HCT116 (cell line): ENCODE results near the gene ST3GAL3. TPM values are rescaled to one million over a fixed set of nuclear protein-coding genes. Genes with fewer than 3 reads are reported as not detected.

Experiments used
- ATAC-seq: fragments of 200-7000 bp; cut with Tn5 transposase; 2 replicates; pipeline ENCODE4 v1.9.1; 2020; ENCODE audit warnings: mild to moderate bottlenecking, moderate library complexity
- BruUV-seq: library from RNA; stranded (reverse); fragments of 400-500 nt; replicated peaks from 2 replicates; lab custom pipeline; 2021; lab: Mats Ljungman, UMichigan
- CTCF ChIA-PET: fragments of 300-600 bp; sonication (Branson Sonifier 250); formaldehyde crosslinking; loops from one replicate; lab custom pipeline; 2021; ENCODE audit warnings: antibody characterized with exemption; lab: Charles Lee
- POLR2A ChIA-PET: fragments of 300-600, 350-600 bp; sonication (Branson Sonifier 250); formaldehyde crosslinking; loops from one replicate; lab custom pipeline; 2021; ENCODE audit warnings: antibody characterized with exemption; lab: Charles Lee
- RAD21 ChIA-PET, 2 experiments: fragments of 300-600 bp; sonication (Branson Sonifier 250); formaldehyde crosslinking; loops; one replicate each; lab custom pipeline; 2023; ENCODE audit warnings: low total read pairs in 2 of 2; ENCODE audit not compliant: uncharacterized antibody in 2 of 2, unreplicated experiment in 2 of 2, low non-redundant PET in 1 of 2; lab: Charles Lee
- DNase-seq: peaks from one replicate; pipeline ENCODE4 v3.0.0-alpha.2; 2010; ENCODE audit warnings: low read depth, low spot score
- H2AFZ ChIP-seq: fragments of 200-600 bp; shearing (Covaris generic), sonication (generic); 2 replicates; pipeline ENCODE4 v1.6.1; 2017; ENCODE audit warnings: low read depth, mixed run types, mixed read lengths, antibody characterized with exemption, low read length; ENCODE audit not compliant: poor library complexity, severe bottlenecking
- H3K27ac ChIP-seq: 2 replicates; pipeline ENCODE4 v1.5.1; 2012; ENCODE audit warnings: low read depth, low read length
- H3K27me3 ChIP-seq: fragments of 200-600 bp; sonication (generic); 2 replicates; pipeline ENCODE4 v1.6.1; 2016; ENCODE audit warnings: mixed run types, low read length, mixed read lengths; ENCODE audit not compliant: insufficient read depth
- H3K36me3 ChIP-seq, 2 experiments: fragments of 200-500 bp in 1 of 2; fragments of 200-600 bp in 1 of 2; sonication (Bioruptor generic) in 1 of 2; sonication (generic) in 1 of 2; 2 replicates each; pipeline versions ENCODE4 v1.5.1 to v1.6.1; 2014 to 2016; ENCODE audit warnings: low read length in 2 of 2, inconsistent platforms in 1 of 2, mixed read lengths in 1 of 2, mixed run types in 1 of 2; ENCODE audit not compliant: insufficient read depth in 2 of 2, control insufficient read depth in 1 of 2
- H3K4me1 ChIP-seq, 2 experiments: fragments of 200-600 bp in 1 of 2; sonication (generic) in 1 of 2; 2 replicates each; pipeline versions ENCODE4 v1.5.1 to v1.6.1; 2012 to 2017; ENCODE audit warnings: low read length in 2 of 2, inconsistent platforms in 1 of 2, mild to moderate bottlenecking in 1 of 2, mixed read lengths in 1 of 2, mixed run types in 1 of 2, moderate library complexity in 1 of 2; ENCODE audit not compliant: insufficient read depth in 2 of 2, control insufficient read depth in 1 of 2
- H3K4me2 ChIP-seq: fragments of 200-600 bp; sonication (generic); 2 replicates; pipeline ENCODE4 v1.6.1; 2017; ENCODE audit warnings: mixed run types, low read length, mixed read lengths
- H3K4me3 ChIP-seq, 2 experiments: fragments of 200-600 bp in 1 of 2; sonication (generic) in 1 of 2; replicated peaks in 1 of 2; 2 replicates each; pipeline ENCODE4 v1.5.1; 2011 to 2016; ENCODE audit warnings: low read length in 2 of 2, control low read depth in 1 of 2, low read depth in 1 of 2, mild to moderate bottlenecking in 1 of 2, mixed read lengths in 1 of 2, mixed run types in 1 of 2
- H3K79me2 ChIP-seq: fragments of 200-600 bp; sonication (generic); 2 replicates; pipeline ENCODE4 v1.6.1; 2017; ENCODE audit warnings: mild to moderate bottlenecking, mixed run types, low read length, moderate library complexity, mixed read lengths; ENCODE audit not compliant: insufficient read depth
- H3K9ac ChIP-seq: fragments of 200-600 bp; sonication (generic); 2 replicates; pipeline ENCODE4 v1.6.1; 2016; ENCODE audit warnings: low read length, mixed read lengths
- H3K9me2 ChIP-seq: fragments of 200-600 bp; sonication (generic), shearing (Covaris generic); 2 replicates; pipeline ENCODE4 v1.6.1; 2017; ENCODE audit warnings: mixed run types, mild to moderate bottlenecking, moderate library complexity; ENCODE audit not compliant: insufficient read depth
- H3K9me3 ChIP-seq, 2 experiments: fragments of 200-500 bp in 1 of 2; fragments of 200-600 bp in 1 of 2; sonication (Bioruptor generic) in 1 of 2; sonication (generic) in 1 of 2; 2 replicates each; pipeline ENCODE4 v1.6.1; 2014 to 2017; ENCODE audit warnings: low read length in 2 of 2, mixed read lengths in 2 of 2, inconsistent platforms in 1 of 2, low read depth in 1 of 2, mild to moderate bottlenecking in 1 of 2, mixed run types in 1 of 2, moderate library complexity in 1 of 2; ENCODE audit not compliant: control insufficient read depth in 1 of 2, insufficient read depth in 1 of 2
- H4K20me1 ChIP-seq: fragments of 200-600 bp; sonication (generic), shearing (Covaris generic); 2 replicates; pipeline ENCODE4 v1.6.1; 2017; ENCODE audit warnings: mixed run types, mild to moderate bottlenecking, moderate library complexity; ENCODE audit not compliant: insufficient read depth
- CEBPB ChIP-seq: IDR thresholded peaks from 2 replicates; pipeline ENCODE4 v1.6.1; 2012; ENCODE audit warnings: low read depth
- EGR1 ChIP-seq: IDR thresholded peaks from 2 replicates; pipeline ENCODE4 v1.6.1; 2012; ENCODE audit warnings: low read depth
- EZH2 ChIP-seq: fragments of 200-600 bp; sonication (generic); IDR thresholded peaks from 2 replicates; pipeline ENCODE4 v1.6.1; 2017; ENCODE audit warnings: antibody characterized with exemption, mixed run types
- EZH2phosphoT487 ChIP-seq: fragments of 200-600 bp; IDR thresholded peaks from 2 replicates; pipeline ENCODE4 v1.6.1; 2018; ENCODE audit warnings: antibody characterized with exemption, borderline replicate concordance
- FOSL1 ChIP-seq: IDR thresholded peaks from 2 replicates; pipeline ENCODE4 v1.6.1; 2012; ENCODE audit warnings: low read depth
- JUND ChIP-seq: IDR thresholded peaks from 2 replicates; pipeline ENCODE4 v1.6.1; 2012
- MAX ChIP-seq: IDR thresholded peaks from 2 replicates; pipeline ENCODE4 v1.6.1; 2012
- POLR2A ChIP-seq: IDR thresholded peaks from 2 replicates; pipeline ENCODE4 v1.7.0; 2011; ENCODE audit warnings: borderline replicate concordance; ENCODE audit not compliant: insufficient read depth, insufficient read length; ENCODE audit errors: extremely low read depth
- POLR2AphosphoS5 ChIP-seq: IDR thresholded peaks from 2 replicates; pipeline ENCODE4 v1.6.1; 2011; ENCODE audit warnings: mild to moderate bottlenecking, low read depth, low read length, moderate library complexity
- RAD21 ChIP-seq: IDR thresholded peaks from 2 replicates; pipeline ENCODE4 v1.6.1; 2012; ENCODE audit warnings: low read depth, mild to moderate bottlenecking
- SIN3A ChIP-seq: IDR thresholded peaks from 2 replicates; pipeline ENCODE4 v1.6.1; 2012; ENCODE audit warnings: low read depth
- SP1 ChIP-seq: IDR thresholded peaks from 2 replicates; pipeline ENCODE4 v1.6.1; 2012; ENCODE audit warnings: low read depth
- SRF ChIP-seq: IDR thresholded peaks from 2 replicates; pipeline ENCODE4 v1.6.1; 2012; ENCODE audit warnings: low read depth
- TCF7L2 ChIP-seq: IDR thresholded peaks from 2 replicates; pipeline ENCODE4 v1.7.0; 2011; ENCODE audit warnings: borderline replicate concordance, inconsistent platforms; ENCODE audit not compliant: insufficient read depth, insufficient read length; ENCODE audit errors: extremely low read depth
- YY1 ChIP-seq: IDR thresholded peaks from 2 replicates; pipeline ENCODE4 v1.6.1; 2011; ENCODE audit warnings: low read length, low read depth, moderate library complexity, mild to moderate bottlenecking; ENCODE audit not compliant: insufficient replicate concordance; ENCODE audit errors: extremely low read depth
- ZFX ChIP-seq: fragments of 450-650 bp; IDR thresholded peaks from 2 replicates; pipeline ENCODE4 v1.6.1; 2017
- ZNF274 ChIP-seq: fragments of 200-500 bp; sonication (Bioruptor generic); IDR thresholded peaks from 2 replicates; pipeline ENCODE4 v1.6.1; 2014; ENCODE audit warnings: mild to moderate bottlenecking, low read depth, low read length, inconsistent platforms
- intact Hi-C: fragments of 100-400 bp; cut with micrococcal nuclease; formaldehyde crosslinking; loops from 2 replicates; pipeline ENCODE4 v1.10.0; 2022
- total RNA-seq: library from RNA; stranded (reverse); gene quantifications from one replicate; pipeline ENCODE4 v1.2.1, GENCODE V29; 2021; ENCODE audit not compliant: unreplicated experiment
- TF ChIP-seq, protein P1 (sequence below): IDR thresholded peaks from 2 replicates; pipeline ENCODE4 v1.6.1; 2011; ENCODE audit warnings: mild to moderate bottlenecking, low read length, moderate library complexity; ENCODE audit not compliant: insufficient replicate concordance; ENCODE audit errors: extremely low read depth

Gene ST3GAL3
- total RNA-seq, 1 experiment from 2014 or later = 7.2 TPM

DNA sequence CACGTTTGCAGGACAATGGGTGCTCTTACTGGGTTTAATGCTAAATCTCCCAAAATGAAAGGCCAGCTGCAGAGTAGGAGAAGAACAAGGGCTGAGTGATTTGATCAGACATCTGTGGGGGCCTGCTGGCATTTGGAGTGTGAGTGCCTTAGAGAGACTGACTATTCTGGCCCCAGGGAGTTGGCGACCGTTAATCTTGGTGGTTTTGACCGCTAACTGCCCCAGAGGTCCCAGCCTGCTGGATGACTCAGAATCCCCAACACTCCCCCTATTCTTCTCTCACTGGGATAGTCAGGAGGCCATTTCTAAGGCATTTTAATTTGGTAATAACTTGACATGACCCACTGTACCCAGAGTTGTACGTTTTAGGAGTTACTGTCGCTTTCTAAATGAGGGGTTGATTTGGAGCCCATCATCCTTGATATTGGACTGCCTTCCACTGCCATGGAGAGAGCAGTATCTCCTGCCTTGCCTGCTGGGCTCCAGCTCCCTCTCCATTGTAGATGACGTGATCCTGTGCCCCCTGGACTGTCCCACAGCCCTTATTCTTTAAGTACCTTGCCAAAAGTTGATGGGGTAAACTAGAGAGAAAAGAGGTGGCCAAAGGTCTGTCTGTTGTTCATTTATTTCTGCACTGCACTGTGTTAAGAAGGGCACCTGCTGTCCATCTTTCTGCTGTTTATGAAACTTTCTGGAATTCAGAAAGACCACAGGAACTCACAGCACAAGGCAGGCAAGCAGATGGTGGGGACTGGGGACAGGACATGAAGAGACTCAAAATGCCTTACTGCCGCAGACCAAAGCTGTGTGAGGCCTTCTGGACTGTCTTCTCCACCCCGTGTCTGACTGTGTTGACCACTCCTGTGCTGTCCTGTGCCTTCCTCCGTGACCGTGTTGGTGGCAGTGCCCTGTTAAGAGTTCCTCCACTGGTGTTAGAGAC lies 128.0 kb downstream of the ST3GAL3 start:
- RAD21 ChIA-PET = no interaction called here

GRCh38 chr1:43836267-43836951 lies 129.1 kb downstream of the ST3GAL3 start:
- ChIA-PET POLR2A (no interaction called here), CTCF (interaction anchor here (0.9 kb wide), 1 partner anchor 98 kb away, joined by 3 read pairs; no protein-coding TSS in a partner anchor), RAD21 (no interaction called here)
- no peaks in the 10 kb centered on the region for H3K9me2 ChIP-seq
- H3K4me1 ChIP-seq = peaks cover 37 to 40% of the 10 kb centered on the region in 2 experiments
- 0 out of 2 replicates have a peak overlapping the region, but pooled peaks have one; percentile 23 for H3K27ac ChIP-seq
- peak overlapping the region; percentile 27; the same call in 1 of the 2 replicates for H3K9ac ChIP-seq
- no TSS peak for BruUV-seq
- no peak overlapping the region for H2AFZ ChIP-seq
- peak; percentile 35 for ATAC-seq
- intact Hi-C loops = loop anchor here (5.0 kb wide), 1 partner anchor 96 kb away; the partner anchor contains the start of gene ARTN
- no peaks in the 10 kb centered on the region for H3K9me3 ChIP-seq
- H4K20me1 ChIP-seq = no peaks in the 10 kb centered on the region
- H3K79me2 ChIP-seq = no peaks in the 10 kb centered on the region
- no peaks in the 10 kb centered on the region for H3K36me3 ChIP-seq
- H3K4me3 ChIP-seq = no peak overlapping the region
- H3K27me3 ChIP-seq = no peaks in the 10 kb centered on the region
- H3K4me2 ChIP-seq = peak overlapping the region; percentile 58
- no peak for DNase-seq
- TF ChIP-seq MAX (no peak), RAD21 (0 out of 2 replicates have a peak, but pooled peaks have one; percentile 3), FOSL1 (no peak), ZNF274 (no peak), TCF7L2 (peak; percentile 30), POLR2A (no peak), SP1 (0 out of 2 replicates have a peak, but pooled peaks have one; percentile 44), EZH2phosphoT487 (no peak), ZFX (no peak), SRF (no peak), JUND (no peak), EZH2 (no peak)
- TF ChIP-seq, protein P1, sequence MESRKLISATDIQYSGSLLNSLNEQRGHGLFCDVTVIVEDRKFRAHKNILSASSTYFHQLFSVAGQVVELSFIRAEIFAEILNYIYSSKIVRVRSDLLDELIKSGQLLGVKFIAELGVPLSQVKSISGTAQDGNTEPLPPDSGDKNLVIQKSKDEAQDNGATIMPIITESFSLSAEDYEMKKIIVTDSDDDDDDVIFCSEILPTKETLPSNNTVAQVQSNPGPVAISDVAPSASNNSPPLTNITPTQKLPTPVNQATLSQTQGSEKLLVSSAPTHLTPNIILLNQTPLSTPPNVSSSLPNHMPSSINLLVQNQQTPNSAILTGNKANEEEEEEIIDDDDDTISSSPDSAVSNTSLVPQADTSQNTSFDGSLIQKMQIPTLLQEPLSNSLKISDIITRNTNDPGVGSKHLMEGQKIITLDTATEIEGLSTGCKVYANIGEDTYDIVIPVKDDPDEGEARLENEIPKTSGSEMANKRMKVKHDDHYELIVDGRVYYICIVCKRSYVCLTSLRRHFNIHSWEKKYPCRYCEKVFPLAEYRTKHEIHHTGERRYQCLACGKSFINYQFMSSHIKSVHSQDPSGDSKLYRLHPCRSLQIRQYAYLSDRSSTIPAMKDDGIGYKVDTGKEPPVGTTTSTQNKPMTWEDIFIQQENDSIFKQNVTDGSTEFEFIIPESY = no peak

More for the DNA sequence above, 128.0 kb downstream of the ST3GAL3 start:
- no peaks in the 10 kb centered on the region for H3K9me2 ChIP-seq
- BruUV-seq = no TSS peak
- CTCF ChIA-PET = interaction anchor here (0.9 kb wide), 1 partner anchor 99 kb away, joined by 3 read pairs; no protein-coding TSS in a partner anchor
- peak overlapping the region in 1 of 2 experiments; percentile 2; a peak in 1 of 4 replicates for H3K4me3 ChIP-seq
- peak overlapping the region; percentile 58 for H3K4me2 ChIP-seq
- peaks cover 44 to 49% of the 10 kb centered on the region in 2 experiments for H3K4me1 ChIP-seq
- TF ChIP-seq YY1 (no peak), JUND (peak; percentile 82), SIN3A (peak; percentile 69; the same call in 1 of the 2 replicates), CEBPB (no peak), POLR2AphosphoS5 (peak; percentile 32; the same call in 1 of the 2 replicates), FOSL1 (peak; percentile 78), EGR1 (peak; percentile 32; the same call in 1 of the 2 replicates), SP1 (peak; percentile 49)
- intact Hi-C loops = loop anchor here (5.0 kb wide), 1 partner anchor 97 kb away; the partner anchor contains the start of gene ARTN
- H3K79me2 ChIP-seq = no peaks in the 10 kb centered on the region
- peak overlapping the region; percentile 27 for H3K9ac ChIP-seq
- H3K27ac ChIP-seq = peak overlapping the region; percentile 29
- no peaks in the 10 kb centered on the region for H3K36me3 ChIP-seq
- ATAC-seq (peak; percentile 92), DNase-seq (peak; percentile 68)
- POLR2A ChIA-PET = no interaction called here
- no peak overlapping the region for H2AFZ ChIP-seq
- no peaks in the 10 kb centered on the region for H4K20me1 ChIP-seq
- no peaks in the 10 kb centered on the region for H3K9me3 ChIP-seq
- no peaks in the 10 kb centered on the region for H3K27me3 ChIP-seq
